ENCODE results near the gene MICAL1. TPM values are rescaled to one million over a fixed set of nuclear protein-coding genes. Genes with fewer than 3 reads are reported as not detected.

MICAL1 gene
- 10 to 100 TPM in 1 of 6 donors, 1 to 10 TPM in 5; 3.8 to 22.4 (median 5.2) TPM for total RNA-seq
- polyA plus RNA-seq, result 10 to 100 TPM; 36.3 to 38.2 TPM

GRCh38 chr6:109455437-109456110, at the start of gene MICAL1:
Gene MICAL1 (minus strand): TSS chr6:109455772. CDS start chr6:109454196, 1,576 bp downstream.
- FAIRE-seq (no peak), DNase-seq (peak; percentile 56 to 81 (median 68))
- 0 to 1% methylated on average over 37 to 70 of the region's 70 CpGs for WGBS, 2 donors

GRCh38 chr6:109503327-109504224, 48.0 kb upstream of the MICAL1 start:
- Histone ChIP-seq H3K27me3 (no peaks in the 10 kb centered on the region), H3K9me3 (no peaks in the 10 kb centered on the region), H3K36me3 (no peaks in the 10 kb centered on the region), H3K4me1 (no peaks in the 10 kb centered on the region), H3K4me3 (no peak overlapping the region), H3K27ac (no peak overlapping the region)
- WGBS, 2 donors, result 79 to 80% methylated on average over 10 of the region's 10 CpGs
- intact Hi-C loops (cut with DNase I), result no loop called here
- no peak for DNase-seq
- peak in 2 of 4 donors; percentile 44 to 57 for ATAC-seq
- no peak for TF ChIP-seq CTCF (IDR thresholded peaks at IDR 0.05)
- FAIRE-seq, result no peak

More at GRCh38 chr6:109455437-109456110, at the start of gene MICAL1:
- peak in 3 of 4 donors; percentile 11 to 23 (median 21) for TF ChIP-seq CTCF (IDR thresholded peaks at IDR 0.05)
- ATAC-seq, result peak; percentile 78 to 84 (median 83)
- Histone ChIP-seq H3K27ac (peak within 1 kb of the TSS in 2 of 4 donors; percentile 62 to 68), H3K27me3 (no peaks in the 10 kb centered on the region), H3K9me3 (no peaks in the 10 kb centered on the region), H3K36me3 (no peaks in the 10 kb centered on the region), H3K4me1 (peaks cover 0 to 3% (median 0%) of the 10 kb centered on the region in 3 donors), H3K4me3 (peak within 1 kb of the TSS; percentile 53 to 78 (median 73))
- intact Hi-C loops (cut with DNase I), result no loop called here

GRCh38 chr6:109498936-109499335, 43.4 kb upstream of the MICAL1 start:
- 63 to 74% methylated on average over 2 of the region's 2 CpGs for WGBS, 2 donors
- H3K4me1 ChIP-seq, result no peaks in the 10 kb centered on the region
- DNase-seq (no peak), ATAC-seq (no peak), FAIRE-seq (no peak)
- H3K4me3 ChIP-seq, result no peak overlapping the region
- no peaks in the 10 kb centered on the region for H3K36me3 ChIP-seq
- TF ChIP-seq CTCF (IDR thresholded peaks at IDR 0.05), result no peak
- intact Hi-C loops (cut with DNase I), result no loop called here
- H3K9me3 ChIP-seq, result no peaks in the 10 kb centered on the region
- H3K27me3 ChIP-seq, result no peaks in the 10 kb centered on the region
- H3K27ac ChIP-seq, result no peak overlapping the region

GRCh38 chr6:109498052-109498451, 42.5 kb upstream of the MICAL1 start:
- WGBS, 2 donors, result 89 to 95% methylated on average over 4 of the region's 4 CpGs
- DNase-seq (no peak), ATAC-seq (no peak), FAIRE-seq (no peak)
- no peaks in the 10 kb centered on the region for H3K27me3 ChIP-seq
- no peaks in the 10 kb centered on the region for H3K4me1 ChIP-seq
- no peak overlapping the region for H3K27ac ChIP-seq
- no peaks in the 10 kb centered on the region for H3K9me3 ChIP-seq
- H3K4me3 ChIP-seq, result no peak overlapping the region
- intact Hi-C loops (cut with DNase I), result no loop called here
- TF ChIP-seq CTCF (IDR thresholded peaks at IDR 0.05), result no peak
- no peaks in the 10 kb centered on the region for H3K36me3 ChIP-seq

Measured in pancreas (tissue), 10 donors.